CD1c-positive myeloid dendritic cell (primary cell): ENCODE data around the gene CTNNA2.

ENCODE experiments used
- DNase-seq: peaks from one replicate; pipeline ENCODE4 v3.0.0-alpha.2; 2016; ENCODE audit errors: extremely low spot score

CTNNA2 gene

GRCh38 chr2:80476535-80477117 lies 963.8 kb downstream of the CTNNA2 start:
- DNase-seq: no peak

GRCh38 chr2:80482276-80482675 lies 969.4 kb downstream of the CTNNA2 start:
- DNase-seq: no peak

GRCh38 chr2:80489717-80490116 lies 976.9 kb downstream of the CTNNA2 start:
- no peak for DNase-seq

GRCh38 chr2:80490964-80491363 lies 978.1 kb downstream of the CTNNA2 start:
- no peak for DNase-seq

GRCh38 chr2:80496346-80496745 lies 983.5 kb downstream of the CTNNA2 start:
- DNase-seq: no peak

GRCh38 chr2:80496775-80497174 lies 983.9 kb downstream of the CTNNA2 start:
- DNase-seq: no peak

- DNase-seq: no peak
Observed at GRCh38 chr2:80499095-80499494, 986.2 kb downstream of the CTNNA2 start.

- DNase-seq: no peak
Observed at GRCh38 chr2:80501874-80502624, 989.2 kb downstream of the CTNNA2 start.

GRCh38 chr2:80506563-80506962 lies 993.7 kb downstream of the CTNNA2 start:
- DNase-seq: no peak

- DNase-seq: no peak
Observed at GRCh38 chr2:80510716-80511115, 997.9 kb downstream of the CTNNA2 start.

- DNase-seq: no peak
Observed at GRCh38 chr2:80515964-80516363, 1003.1 kb downstream of the CTNNA2 start.

- no peak for DNase-seq
Observed at GRCh38 chr2:80517316-80517715, 1004.5 kb downstream of the CTNNA2 start.

GRCh38 chr2:80519121-80519643 lies 1006.3 kb downstream of the CTNNA2 start:
- DNase-seq: no peak

- DNase-seq: no peak
Observed at GRCh38 chr2:80519699-80520291, 1006.9 kb downstream of the CTNNA2 start.

- no peak for DNase-seq
Observed at GRCh38 chr2:80525152-80525551, 1012.3 kb downstream of the CTNNA2 start.

- no peak for DNase-seq
Observed at GRCh38 chr2:80527119-80527518, 1014.3 kb downstream of the CTNNA2 start.

GRCh38 chr2:80529466-80530165 lies 1016.8 kb downstream of the CTNNA2 start:
- DNase-seq: no peak

GRCh38 chr2:80530442-80531064 lies 1017.7 kb downstream of the CTNNA2 start:
- DNase-seq: no peak

GRCh38 chr2:80531319-80531718 lies 1018.5 kb downstream of the CTNNA2 start:
- no peak for DNase-seq

GRCh38 chr2:80545420-80546210 lies 1032.8 kb downstream of the CTNNA2 start:
- no peak for DNase-seq

GRCh38 chr2:80546766-80547165 lies 1033.9 kb downstream of the CTNNA2 start:
- DNase-seq: no peak
